OCI-LY7 (cell line): Measurements from ENCODE around the gene UHRF1.

Experiments used
- CTCF ChIP-seq: fragments of 200-600 bp; sonication (generic); conservative IDR thresholded peaks from 2 replicates; pipeline ENCODE4 v1.5.1; 2014; ENCODE audit warnings: mild to moderate bottlenecking, antibody characterized with exemption, low read length, moderate library complexity, mixed read lengths
- EZH2phosphoT487 ChIP-seq: fragments of 200-600 bp; sonication (generic); IDR thresholded peaks from 2 replicates; pipeline ENCODE4 v1.6.1; 2018; ENCODE audit warnings: low read depth, borderline replicate concordance, mild to moderate bottlenecking, mixed run types, antibody characterized with exemption, low read length, moderate library complexity, mixed read lengths

GRCh38 chr19:4908360-4908759, 941 bp upstream of the UHRF1 start:
- TF ChIP-seq CTCF (no peak), EZH2phosphoT487 (no peak)
